DMS 273 (cell line): ENCODE measurements around the gene RNMT.
"Not testable (repeated sequence)": the region's sequence is repeated elsewhere in the genome, so short reads cannot be mapped to it uniquely, and the experiment has no call there.

Source experiments
- DNase-seq: peaks from one replicate; lab custom pipeline; 2025; ENCODE audit not compliant: unreplicated experiment; lab: John Stamatoyannopoulos, UW

RNMT gene

GRCh38 chr18:13730481-13730880 lies 4.0 kb downstream of the RNMT start:
- DNase-seq = no peak

- no peak for DNase-seq
Observed at GRCh38 chr18:13735681-13736080, 9.2 kb downstream of the RNMT start.

GRCh38 chr18:13745696-13746095 lies 19.2 kb downstream of the RNMT start:
- DNase-seq = no peak

GRCh38 chr18:13746633-13747032 lies 20.2 kb downstream of the RNMT start:
- DNase-seq = no peak

GRCh38 chr18:13751599-13751998 lies 25.1 kb downstream of the RNMT start:
- not testable (repeated sequence) for DNase-seq

GRCh38 chr18:13756261-13756660 lies 29.8 kb downstream of the RNMT start:
- DNase-seq = no peak

- DNase-seq = no peak
Observed at GRCh38 chr18:13756671-13757070, 30.2 kb downstream of the RNMT start.

GRCh38 chr18:13758622-13759021 lies 32.1 kb downstream of the RNMT start:
- no peak for DNase-seq

GRCh38 chr18:13760047-13760446 lies 33.6 kb downstream of the RNMT start:
- DNase-seq = no peak

- no peak for DNase-seq
Observed at GRCh38 chr18:13762690-13763439, 36.4 kb downstream of the RNMT start.

GRCh38 chr18:13775058-13775457 lies 48.6 kb downstream of the RNMT start:
- no peak for DNase-seq

- DNase-seq = no peak
Observed at GRCh38 chr18:13791181-13791580, 64.7 kb downstream of the RNMT start.

GRCh38 chr18:13793819-13794218 lies 67.3 kb downstream of the RNMT start:
- DNase-seq = no peak

- no peak for DNase-seq
Observed at GRCh38 chr18:13796515-13796914, 70.0 kb downstream of the RNMT start.

GRCh38 chr18:13797157-13797611 lies 70.7 kb downstream of the RNMT start:
- DNase-seq = no peak

GRCh38 chr18:13799396-13799795 lies 72.9 kb downstream of the RNMT start:
- DNase-seq = no peak

GRCh38 chr18:13800505-13801259 lies 74.2 kb downstream of the RNMT start:
- peak; percentile 89 for DNase-seq

- no peak for DNase-seq
Observed at GRCh38 chr18:13801260-13801601, 74.8 kb downstream of the RNMT start.

- no peak for DNase-seq
Observed at GRCh38 chr18:13804305-13804704, 77.8 kb downstream of the RNMT start.

GRCh38 chr18:13808294-13809042 lies 82.0 kb downstream of the RNMT start:
- DNase-seq = no peak

GRCh38 chr18:13809043-13809430 lies 82.6 kb downstream of the RNMT start:
- DNase-seq = no peak
